Stimulated activated naive CD8-positive, alpha-beta T cell treated with anti-CD3 and anti-CD28 coated beads, Interleukin-15, amount 100 ng/mL, for 72 hours (primary cell): Measurements from ENCODE around the gene CDC73.
"Not testable (repeated sequence)": the region's sequence is repeated elsewhere in the genome, so short reads cannot be mapped to it uniquely, and the experiment has no call there.

Experiments used
- ATAC-seq: fragments of 150-1000 bp; cut with Tn5 transposase; 2 replicates; pipeline ENCODE4 v1.10.0; 2021; ENCODE audit warnings: mild to moderate bottlenecking, moderate library complexity
- DNase-seq, 2 donors: peaks; one replicate each; pipeline ENCODE4 v3.0.0; 2021 to 2022
- H3K27ac Mint-ChIP-seq, 2 donors: one replicate each; pipeline ENCODE4 v1.8.0; 2022; ENCODE audit warnings: mild to moderate bottlenecking in 2 of 2, mixed read lengths in 2 of 2, moderate library complexity in 2 of 2
- H3K27me3 Mint-ChIP-seq: one replicate; pipeline ENCODE4 v1.8.0; 2022; ENCODE audit warnings: mixed read lengths
- H3K4me1 Mint-ChIP-seq: one replicate; pipeline ENCODE4 v1.8.0; 2022; ENCODE audit warnings: mild to moderate bottlenecking, mixed read lengths
- H3K4me3 Mint-ChIP-seq, 2 donors: one replicate each; pipeline ENCODE4 v1.8.0; 2022; ENCODE audit warnings: mild to moderate bottlenecking in 2 of 2, mixed read lengths in 2 of 2, moderate library complexity in 1 of 2
- H3K9me3 Mint-ChIP-seq, 2 donors: one replicate each; pipeline ENCODE4 v1.8.0; 2022; ENCODE audit warnings: mixed read lengths in 2 of 2

The CDC73 gene

DNA sequence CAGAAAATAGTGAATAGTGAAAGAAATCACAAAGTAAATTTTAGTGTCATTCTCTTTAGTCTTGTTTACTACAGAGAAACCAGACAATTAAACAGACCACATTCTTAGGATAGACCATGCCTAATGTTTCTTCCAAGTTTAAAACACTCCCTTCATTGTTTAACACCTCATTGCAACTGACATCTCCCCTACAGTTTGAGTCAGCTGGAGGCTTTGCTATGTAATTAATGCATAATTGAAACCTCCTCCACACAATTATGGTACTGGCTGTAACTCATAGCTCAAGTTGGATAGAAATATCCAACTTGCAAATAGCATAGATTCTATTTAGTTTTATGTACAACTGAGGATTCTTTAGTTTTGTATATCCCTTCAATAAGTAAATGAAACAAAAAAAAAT is 99.8 kb downstream of the CDC73 start:
- no peaks in the 10 kb centered on the region for H3K27me3 Mint-ChIP-seq
- H3K4me3 Mint-ChIP-seq = no peak overlapping the region
- ATAC-seq (no peak), DNase-seq (no peak)
- H3K27ac Mint-ChIP-seq = no peak overlapping the region
- H3K9me3 Mint-ChIP-seq = no peaks in the 10 kb centered on the region
- H3K4me1 Mint-ChIP-seq = peaks cover 10% of the 10 kb centered on the region

DNA sequence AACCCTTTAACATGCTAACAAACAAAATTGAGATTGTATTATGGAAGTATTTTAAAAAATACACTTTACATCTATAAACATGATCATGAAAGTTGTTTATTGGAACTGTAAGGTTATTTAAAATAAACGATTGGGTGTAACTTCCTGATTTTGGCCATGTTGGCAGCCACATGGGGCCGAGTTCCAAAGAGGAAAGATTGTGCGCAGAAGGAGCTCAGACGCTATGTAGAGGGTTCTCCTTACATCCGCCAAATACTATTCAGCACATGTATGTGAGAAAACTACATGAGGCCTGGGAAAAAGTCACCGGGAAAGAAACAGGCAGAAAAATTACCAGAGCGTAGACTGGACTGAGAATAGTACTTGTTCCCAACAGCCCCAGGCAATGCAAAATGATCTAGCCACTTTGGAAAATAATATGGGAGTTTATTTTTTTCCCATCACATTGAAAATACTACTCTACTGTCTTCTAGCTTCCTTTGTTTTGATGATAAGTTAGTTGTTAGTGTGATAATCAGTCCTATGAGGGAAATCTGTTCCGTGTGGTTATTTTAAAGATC is 100.3 kb downstream of the CDC73 start:
- Mint-ChIP-seq H3K4me3 (no peak overlapping the region), H3K9me3 (no peaks in the 10 kb centered on the region), H3K4me1 (peaks cover 10% of the 10 kb centered on the region), H3K27me3 (no peaks in the 10 kb centered on the region), H3K27ac (no peak overlapping the region)
- DNase-seq = no peak
- no peak for ATAC-seq

DNA sequence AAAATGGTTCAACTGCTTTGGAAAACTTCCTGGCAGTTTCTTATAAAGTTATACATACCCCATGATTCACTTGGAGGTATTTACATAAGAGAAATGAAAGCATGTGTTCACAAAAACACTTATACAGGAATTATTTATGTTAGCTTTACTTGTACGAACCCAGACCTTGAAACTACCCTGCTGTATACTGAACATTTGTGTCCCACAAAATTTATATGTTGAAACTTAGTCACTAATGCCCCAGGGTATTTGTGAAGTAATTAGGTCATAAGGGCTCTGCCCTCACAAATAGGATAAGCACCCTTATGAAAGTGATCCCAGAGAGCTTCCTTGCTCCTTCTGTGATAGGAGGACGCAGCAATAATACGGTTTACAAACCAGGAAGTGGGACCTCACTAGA is 107.3 kb downstream of the CDC73 start:
- H3K4me1 Mint-ChIP-seq = peaks cover 10% of the 10 kb centered on the region
- no peak overlapping the region for H3K27ac Mint-ChIP-seq
- ATAC-seq (no peak), DNase-seq (no peak)
- no peaks in the 10 kb centered on the region for H3K9me3 Mint-ChIP-seq
- H3K27me3 Mint-ChIP-seq = no peaks in the 10 kb centered on the region
- no peak overlapping the region for H3K4me3 Mint-ChIP-seq

DNA sequence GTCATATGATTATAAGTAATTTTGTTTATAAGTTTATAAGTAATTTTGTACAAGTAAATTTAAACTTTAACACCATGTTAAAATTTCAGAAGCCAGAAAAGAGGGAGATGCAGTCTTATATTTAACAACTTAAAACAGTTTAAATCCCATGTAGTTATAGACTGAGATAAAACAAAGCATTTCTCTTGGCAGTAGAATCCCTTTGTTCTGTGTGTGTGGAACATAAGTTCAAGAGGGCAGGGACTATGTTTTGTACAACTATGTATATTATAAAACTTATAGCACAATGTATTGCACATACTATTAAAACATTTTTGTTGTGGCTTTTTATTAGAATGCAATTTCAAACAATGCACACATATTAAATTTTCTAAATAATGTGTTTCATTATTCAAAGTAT is 109.3 kb downstream of the CDC73 start:
- not testable (repeated sequence) for DNase-seq, H3K9me3 Mint-ChIP-seq, H3K27me3 Mint-ChIP-seq, H3K4me1 Mint-ChIP-seq, H3K4me3 Mint-ChIP-seq, H3K27ac Mint-ChIP-seq, ATAC-seq

DNA sequence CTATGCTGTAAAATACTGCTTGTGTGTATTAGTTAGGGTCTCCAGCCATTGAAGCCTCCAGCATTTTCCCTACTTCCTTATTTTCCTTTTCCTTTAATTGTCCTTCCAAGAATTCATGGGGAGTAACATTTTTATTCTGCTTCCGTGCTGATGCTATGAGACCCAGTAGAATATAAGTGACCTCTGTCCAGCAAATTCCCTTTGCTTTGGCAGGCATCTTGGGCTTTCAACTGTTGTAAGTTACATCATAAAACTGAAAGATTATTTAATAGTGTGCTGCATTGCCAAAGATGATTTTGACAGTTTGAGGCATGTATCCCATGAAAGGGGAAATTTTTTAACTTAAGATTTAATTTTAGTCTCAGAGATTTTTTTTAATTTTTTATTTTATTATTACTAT is 112.7 kb downstream of the CDC73 start:
- Mint-ChIP-seq H3K27ac (no peak overlapping the region), H3K9me3 (no peaks in the 10 kb centered on the region), H3K4me3 (no peak overlapping the region), H3K4me1 (no peaks in the 10 kb centered on the region), H3K27me3 (no peaks in the 10 kb centered on the region)
- no peak for DNase-seq
- no peak for ATAC-seq

DNA sequence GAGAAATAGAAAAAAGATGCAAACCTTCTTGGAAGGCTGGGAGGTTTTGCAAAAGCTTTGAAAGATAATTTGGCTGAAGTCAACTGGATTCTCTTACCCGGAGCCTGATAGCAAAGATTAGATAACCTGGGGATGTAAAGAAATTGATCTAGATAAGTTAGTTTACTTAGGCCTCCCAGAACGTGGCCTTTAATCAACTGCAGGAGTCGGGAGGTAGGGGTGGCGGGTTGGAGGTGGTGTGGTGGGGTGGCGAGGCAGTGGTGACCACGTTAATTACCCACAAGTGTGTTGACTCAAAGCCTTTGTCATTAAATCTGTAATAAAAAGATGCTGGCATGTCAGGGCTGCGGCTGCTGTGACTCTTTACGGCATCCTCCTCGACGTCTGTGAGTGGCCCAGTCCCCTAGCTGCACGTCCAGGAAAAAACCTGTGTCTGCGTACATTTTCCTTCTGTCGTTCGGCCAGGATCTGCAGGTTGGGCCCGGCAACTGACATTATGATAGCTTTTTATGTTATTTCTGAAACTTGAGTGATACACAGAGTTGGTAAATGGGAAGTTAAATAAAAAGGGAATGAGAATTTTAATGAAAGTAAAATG is 115.6 kb downstream of the CDC73 start:
- no peak for ATAC-seq
- H3K9me3 Mint-ChIP-seq = peaks cover 0 to 7% of the 10 kb centered on the region in 2 donors
- DNase-seq = no peak
- H3K27me3 Mint-ChIP-seq = no peaks in the 10 kb centered on the region
- H3K4me1 Mint-ChIP-seq = peaks cover 21% of the 10 kb centered on the region
- no peak overlapping the region for H3K27ac Mint-ChIP-seq
- no peak overlapping the region for H3K4me3 Mint-ChIP-seq

DNA sequence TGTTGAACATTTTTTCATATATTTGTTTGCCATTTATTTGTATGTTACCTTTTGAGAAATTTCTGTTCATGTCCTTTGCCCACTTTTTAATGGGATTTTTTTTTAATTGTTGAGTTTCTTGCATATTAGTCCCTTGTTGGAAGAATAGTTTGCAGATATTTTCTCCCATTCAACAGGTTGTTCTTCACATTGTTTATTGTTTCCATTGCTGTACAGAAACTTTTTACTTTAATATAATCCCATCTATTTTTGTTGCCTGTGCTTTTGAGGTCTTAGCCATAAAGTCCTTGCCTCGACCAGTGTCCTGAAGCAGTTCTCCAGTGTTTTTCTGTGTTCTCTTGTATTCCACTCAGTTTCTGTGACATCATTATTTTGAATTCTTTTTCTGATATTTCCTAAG is 118.8 kb downstream of the CDC73 start:
- H3K4me3 Mint-ChIP-seq = no peak overlapping the region
- DNase-seq (no peak), ATAC-seq (no peak)
- peaks cover 0 to 7% of the 10 kb centered on the region in 2 donors for H3K9me3 Mint-ChIP-seq
- H3K4me1 Mint-ChIP-seq = peaks cover 21% of the 10 kb centered on the region
- no peaks in the 10 kb centered on the region for H3K27me3 Mint-ChIP-seq
- H3K27ac Mint-ChIP-seq = peak overlapping the region in 1 of 2 donors; percentile 97

DNA sequence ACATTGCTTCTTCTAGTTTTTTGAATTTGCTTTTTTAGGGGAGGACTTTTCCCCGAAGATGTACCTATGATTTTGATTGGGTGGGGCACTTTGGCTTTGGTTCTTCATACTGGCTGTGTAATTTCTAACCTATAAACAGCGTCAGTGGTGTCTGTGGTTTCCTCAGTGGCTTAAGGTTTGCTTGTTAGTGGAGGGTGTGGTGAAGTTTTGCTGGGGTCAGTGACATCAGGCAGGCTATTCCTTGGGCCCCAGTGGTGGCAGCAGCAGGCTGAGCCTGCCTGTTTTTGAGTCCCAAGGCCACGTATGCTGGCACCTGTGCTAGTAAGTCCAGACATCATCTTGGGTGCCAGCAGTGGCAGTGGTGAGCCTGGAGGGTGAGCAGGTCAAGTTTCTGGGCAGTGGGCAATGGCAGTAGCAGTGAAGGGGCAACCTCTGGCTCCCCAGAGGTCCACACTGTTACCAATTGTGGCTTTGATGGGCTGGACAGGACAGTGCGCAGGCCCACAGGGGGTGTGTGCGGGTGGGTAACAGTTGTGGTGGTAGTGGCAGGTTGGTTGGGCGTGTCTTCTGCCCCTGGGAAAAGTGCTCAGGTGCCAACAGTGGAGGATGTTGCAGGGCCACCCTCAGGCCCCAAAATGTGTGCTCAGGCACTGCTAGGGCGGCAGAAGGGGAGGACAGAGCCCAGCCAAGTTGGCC is 119.4 kb downstream of the CDC73 start:
- peak overlapping the region in 1 of 2 donors; percentile 18 for H3K4me3 Mint-ChIP-seq
- ATAC-seq (peak; percentile 90), DNase-seq (peak; percentile 5 to 42)

DNA sequence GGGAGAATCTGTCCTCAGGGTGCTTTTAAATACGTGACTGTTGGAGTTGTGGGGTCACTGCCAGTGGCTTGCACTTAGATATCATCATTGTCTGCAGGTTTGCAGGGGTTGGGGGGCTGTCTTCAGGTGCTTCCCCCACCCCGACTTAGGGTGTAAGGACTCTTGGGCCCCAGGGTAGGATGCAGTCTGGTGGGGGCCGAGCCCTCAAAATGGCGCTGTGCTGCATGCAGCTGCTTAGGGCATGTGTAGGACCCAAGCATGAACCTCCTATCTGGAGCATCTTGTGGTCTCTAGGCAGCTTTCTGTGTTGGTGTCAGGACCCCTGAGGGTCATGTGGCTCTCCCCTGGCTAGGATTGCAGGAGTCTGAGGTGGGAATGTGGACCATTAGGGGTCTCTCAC is 120.2 kb downstream of the CDC73 start:
- Mint-ChIP-seq H3K27ac (no peak overlapping the region), H3K4me3 (no peak overlapping the region), H3K9me3 (peaks cover 0 to 7% of the 10 kb centered on the region in 2 donors), H3K4me1 (peaks cover 21% of the 10 kb centered on the region), H3K27me3 (no peaks in the 10 kb centered on the region)
- no peak for ATAC-seq
- DNase-seq = no peak

More for the DNA sequence above, 119.4 kb downstream of the CDC73 start:
- peak overlapping the region; percentile 3 to 97 for H3K27ac Mint-ChIP-seq
- H3K4me1 Mint-ChIP-seq = peaks cover 21% of the 10 kb centered on the region
- no peaks in the 10 kb centered on the region for H3K27me3 Mint-ChIP-seq
- peaks cover 0 to 7% of the 10 kb centered on the region in 2 donors for H3K9me3 Mint-ChIP-seq

DNA sequence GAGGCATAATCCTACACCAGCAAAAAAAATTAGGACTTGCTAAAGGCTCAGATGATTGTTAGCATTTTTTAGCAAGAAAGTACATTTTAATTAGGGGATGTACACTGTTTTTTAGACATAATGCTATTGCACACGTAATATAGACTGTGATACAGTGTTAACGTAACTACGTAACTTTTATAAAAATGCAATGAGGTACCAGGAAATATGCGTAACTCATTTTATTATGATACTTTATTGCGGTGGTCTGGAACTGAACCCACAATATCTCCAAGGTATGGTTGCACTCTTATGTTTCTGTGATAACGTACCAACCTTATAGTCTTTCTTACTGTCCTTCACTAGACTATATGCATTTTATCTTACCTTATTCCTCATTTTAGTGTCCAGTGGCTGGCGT is 127.4 kb downstream of the CDC73 start:
- Mint-ChIP-seq H3K9me3 (peaks cover 0 to 12% of the 10 kb centered on the region in 2 donors), H3K27me3 (no peaks in the 10 kb centered on the region), H3K4me1 (no peaks in the 10 kb centered on the region), H3K4me3 (no peak overlapping the region), H3K27ac (no peak overlapping the region)
- ATAC-seq (no peak), DNase-seq (no peak)

DNA sequence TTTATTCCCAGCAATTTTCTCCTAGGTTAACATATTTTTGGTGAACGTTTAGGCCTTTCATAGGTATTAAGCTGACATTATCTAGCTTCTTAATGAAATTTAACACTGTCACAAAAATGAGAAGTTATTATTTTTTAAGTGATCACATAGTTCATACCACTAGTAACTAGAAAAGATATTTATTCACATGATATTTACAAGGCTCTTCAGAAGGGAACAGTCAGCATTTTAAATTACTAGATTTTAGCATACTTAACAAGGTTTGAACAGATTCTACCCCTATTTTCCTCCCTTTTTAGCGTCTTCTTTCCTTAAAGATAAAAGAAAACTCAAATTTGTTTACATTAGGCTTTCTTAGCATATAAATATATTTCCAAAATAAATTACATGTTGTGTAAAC is 130.1 kb downstream of the CDC73 start:
- no peak overlapping the region for H3K27ac Mint-ChIP-seq
- no peak overlapping the region for H3K4me3 Mint-ChIP-seq
- peaks cover 0 to 12% of the 10 kb centered on the region in 2 donors for H3K9me3 Mint-ChIP-seq
- no peaks in the 10 kb centered on the region for H3K27me3 Mint-ChIP-seq
- ATAC-seq (no peak), DNase-seq (no peak)
- peaks cover 3% of the 10 kb centered on the region for H3K4me1 Mint-ChIP-seq

DNA sequence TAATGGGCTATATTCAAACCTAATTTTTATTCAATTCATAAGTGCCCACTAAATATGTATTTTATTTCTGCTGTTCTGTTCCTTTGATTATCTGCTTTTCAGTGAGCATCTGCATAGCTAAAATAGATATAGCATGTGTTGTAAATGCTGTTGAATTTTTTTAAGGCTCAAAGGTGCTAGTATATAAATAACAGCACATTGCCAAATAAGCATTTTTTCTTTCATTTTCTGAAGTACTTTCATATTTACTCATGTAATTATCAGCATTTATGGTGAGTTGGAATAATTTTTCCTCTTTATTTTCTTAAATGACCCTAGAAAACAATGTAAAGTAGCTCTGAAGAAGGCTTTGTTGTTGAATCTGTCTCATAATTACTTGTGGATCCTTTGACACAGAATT is 134.2 kb downstream of the CDC73 start:
- H3K4me1 Mint-ChIP-seq = peaks cover 14% of the 10 kb centered on the region
- ATAC-seq (no peak), DNase-seq (no peak)
- H3K27me3 Mint-ChIP-seq = no peaks in the 10 kb centered on the region
- H3K9me3 Mint-ChIP-seq = no peaks in the 10 kb centered on the region
- H3K27ac Mint-ChIP-seq = no peak overlapping the region
- H3K4me3 Mint-ChIP-seq = no peak overlapping the region

DNA sequence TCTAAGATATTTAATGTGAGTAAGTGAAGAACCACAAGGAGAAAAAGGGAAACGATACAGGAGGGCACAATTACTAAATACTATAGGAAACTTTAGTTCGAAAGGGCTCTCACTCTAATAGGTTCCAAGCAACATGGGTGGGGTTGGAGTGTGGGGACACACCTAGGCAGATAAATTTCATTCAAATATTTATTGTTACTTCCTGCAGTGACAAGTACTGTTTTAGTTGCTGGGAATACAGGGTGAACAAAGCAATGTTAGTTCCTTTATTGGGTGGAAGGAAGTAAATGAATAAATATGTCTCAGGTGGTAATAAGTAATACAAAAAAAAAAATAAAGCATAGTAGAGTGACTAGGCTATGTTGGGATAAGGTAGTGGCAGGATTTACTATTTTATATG is 137.8 kb downstream of the CDC73 start:
- no peak overlapping the region for H3K4me3 Mint-ChIP-seq
- no peak overlapping the region for H3K27ac Mint-ChIP-seq
- peaks cover 14% of the 10 kb centered on the region for H3K4me1 Mint-ChIP-seq
- no peak for DNase-seq
- H3K9me3 Mint-ChIP-seq = no peaks in the 10 kb centered on the region
- H3K27me3 Mint-ChIP-seq = no peaks in the 10 kb centered on the region
- ATAC-seq = no peak

DNA sequence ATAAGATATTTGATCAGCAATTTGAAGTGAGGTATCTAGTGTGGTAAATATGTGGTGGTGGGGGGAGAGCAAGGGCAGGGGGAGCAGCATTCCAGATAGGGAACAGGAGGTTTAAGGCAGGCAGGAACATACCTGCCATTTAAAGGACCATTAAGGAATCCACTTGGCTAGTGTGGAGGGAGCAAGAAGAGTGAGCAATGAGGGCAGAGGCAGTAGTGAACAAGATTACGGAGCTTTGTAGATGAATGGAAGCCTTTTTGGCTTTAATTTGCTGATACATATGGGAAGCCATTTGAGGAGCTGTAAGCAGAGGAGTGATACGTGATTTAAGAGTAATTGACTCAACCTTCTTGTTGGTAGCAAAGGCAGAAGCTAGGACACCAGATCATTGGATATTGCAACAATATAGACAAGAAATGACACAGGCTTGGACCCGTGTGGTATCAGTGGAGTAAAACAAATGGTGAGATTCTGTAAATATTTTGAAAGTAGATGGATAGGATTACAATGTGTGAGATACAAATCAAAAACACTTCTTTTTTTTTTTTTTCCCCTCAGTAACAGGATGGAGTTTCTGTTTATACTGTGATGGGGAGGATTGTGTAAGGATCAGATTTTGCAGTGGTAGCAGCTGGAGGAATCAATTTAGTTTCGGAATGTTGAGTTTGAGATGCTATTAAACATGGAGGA is 138.4 kb downstream of the CDC73 start:
- H3K9me3 Mint-ChIP-seq = no peaks in the 10 kb centered on the region
- H3K4me3 Mint-ChIP-seq = no peak overlapping the region
- H3K27me3 Mint-ChIP-seq = no peaks in the 10 kb centered on the region
- DNase-seq = no peak
- peaks cover 14% of the 10 kb centered on the region for H3K4me1 Mint-ChIP-seq
- no peak for ATAC-seq
- H3K27ac Mint-ChIP-seq = no peak overlapping the region

DNA sequence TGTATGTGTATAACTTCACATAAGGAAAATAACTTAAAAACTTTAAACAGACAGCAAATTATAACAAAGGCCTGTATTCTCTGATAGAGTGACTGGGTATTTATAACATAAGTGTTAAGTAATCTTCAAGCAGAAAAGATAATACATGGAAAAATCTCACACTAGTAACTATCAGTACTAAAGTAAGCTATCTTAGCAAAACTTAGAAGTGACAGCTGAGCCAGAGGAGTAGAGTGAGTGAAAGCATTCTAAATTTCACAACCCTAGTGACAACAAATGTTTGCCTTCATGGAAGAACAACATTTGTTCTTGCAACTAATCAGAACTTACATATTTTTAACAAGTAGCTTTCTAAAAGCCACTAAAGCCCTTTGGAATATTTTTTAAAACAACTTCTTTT is 139.1 kb downstream of the CDC73 start:
- DNase-seq (no peak), ATAC-seq (no peak)
- Mint-ChIP-seq H3K27me3 (no peaks in the 10 kb centered on the region), H3K4me3 (no peak overlapping the region), H3K9me3 (peaks cover 0 to 4% of the 10 kb centered on the region in 2 donors), H3K4me1 (peaks cover 18% of the 10 kb centered on the region), H3K27ac (peak overlapping the region in 1 of 2 donors; percentile 74)

DNA sequence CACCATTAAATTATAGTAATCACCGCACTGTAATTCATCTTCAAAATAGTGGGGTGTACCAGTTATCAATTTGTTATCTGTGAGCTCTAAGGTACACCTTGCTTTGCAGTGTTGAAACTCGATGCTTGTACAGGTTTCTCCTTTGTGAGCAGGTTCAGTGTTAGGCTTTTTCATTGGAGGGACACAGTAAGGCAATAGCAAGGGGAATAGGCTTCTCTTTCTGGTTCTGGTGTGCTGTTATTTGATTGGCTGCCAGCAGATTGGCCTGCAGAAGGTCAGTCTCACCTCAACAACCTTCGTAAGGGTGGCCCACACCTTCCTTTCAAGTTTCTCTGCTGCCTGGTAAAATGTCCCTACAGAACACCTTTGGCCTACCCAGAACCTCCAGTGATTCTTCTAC is 140.8 kb downstream of the CDC73 start:
- no peak overlapping the region for H3K4me3 Mint-ChIP-seq
- H3K27me3 Mint-ChIP-seq = no peaks in the 10 kb centered on the region
- H3K27ac Mint-ChIP-seq = no peak overlapping the region
- DNase-seq (no peak), ATAC-seq (no peak)
- H3K4me1 Mint-ChIP-seq = peaks cover 9% of the 10 kb centered on the region
- H3K9me3 Mint-ChIP-seq = peaks cover 0 to 4% of the 10 kb centered on the region in 2 donors
